NB4 (cell line): Measurements from ENCODE around the gene RICTOR.

Experiments
- DNase-seq: peaks from one replicate; pipeline ENCODE4 v3.0.0; 2010; ENCODE audit warnings: low read depth
- H3K4me3 ChIP-seq: one replicate; pipeline ENCODE4 v1.5.1; 2011; ENCODE audit warnings: mild to moderate bottlenecking, low read depth, low read length, moderate library complexity
- MYC ChIP-seq: IDR thresholded peaks from 2 replicates; pipeline ENCODE4 v1.6.1; 2011; ENCODE audit warnings: low read depth, low read length
- POLR2A ChIP-seq: IDR thresholded peaks from 2 replicates; pipeline ENCODE4 v1.6.1; 2011; ENCODE audit warnings: mild to moderate bottlenecking; ENCODE audit not compliant: insufficient read length; ENCODE audit errors: extremely low read depth
- TF ChIP-seq, protein P1 (sequence below): IDR thresholded peaks from 2 replicates; pipeline ENCODE4 v1.6.1; 2011; ENCODE audit warnings: low read depth, low read length
- TF ChIP-seq, protein P2 (sequence below): IDR thresholded peaks from one replicate; pipeline ENCODE4 v1.5.1; 2012; ENCODE audit warnings: low read depth, low read length

Gene RICTOR

DNA sequence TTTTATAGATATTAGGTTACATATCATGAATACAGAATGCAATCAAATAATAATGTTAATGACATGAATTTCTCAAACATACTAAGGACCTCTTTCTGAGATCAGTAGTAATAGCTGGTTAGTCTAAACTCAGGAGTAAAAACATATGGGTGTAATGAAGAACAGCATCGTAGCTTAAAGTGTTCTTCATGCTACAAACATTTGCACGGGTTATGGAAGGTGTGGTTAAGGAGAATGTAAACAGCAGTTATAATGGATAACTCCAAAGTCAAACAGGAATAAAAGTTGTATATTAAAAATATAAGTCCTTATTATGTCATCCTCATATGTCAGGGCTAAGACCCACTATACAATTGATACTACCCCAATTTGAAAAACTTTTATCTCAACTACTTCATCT, 112.5 kb downstream of the RICTOR start:
- no peak overlapping the region for H3K4me3 ChIP-seq
- TF ChIP-seq POLR2A (no peak), MYC (no peak)
- TF ChIP-seq, protein P1, sequence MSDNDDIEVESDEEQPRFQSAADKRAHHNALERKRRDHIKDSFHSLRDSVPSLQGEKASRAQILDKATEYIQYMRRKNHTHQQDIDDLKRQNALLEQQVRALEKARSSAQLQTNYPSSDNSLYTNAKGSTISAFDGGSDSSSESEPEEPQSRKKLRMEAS: no peak
- TF ChIP-seq, protein P2, sequence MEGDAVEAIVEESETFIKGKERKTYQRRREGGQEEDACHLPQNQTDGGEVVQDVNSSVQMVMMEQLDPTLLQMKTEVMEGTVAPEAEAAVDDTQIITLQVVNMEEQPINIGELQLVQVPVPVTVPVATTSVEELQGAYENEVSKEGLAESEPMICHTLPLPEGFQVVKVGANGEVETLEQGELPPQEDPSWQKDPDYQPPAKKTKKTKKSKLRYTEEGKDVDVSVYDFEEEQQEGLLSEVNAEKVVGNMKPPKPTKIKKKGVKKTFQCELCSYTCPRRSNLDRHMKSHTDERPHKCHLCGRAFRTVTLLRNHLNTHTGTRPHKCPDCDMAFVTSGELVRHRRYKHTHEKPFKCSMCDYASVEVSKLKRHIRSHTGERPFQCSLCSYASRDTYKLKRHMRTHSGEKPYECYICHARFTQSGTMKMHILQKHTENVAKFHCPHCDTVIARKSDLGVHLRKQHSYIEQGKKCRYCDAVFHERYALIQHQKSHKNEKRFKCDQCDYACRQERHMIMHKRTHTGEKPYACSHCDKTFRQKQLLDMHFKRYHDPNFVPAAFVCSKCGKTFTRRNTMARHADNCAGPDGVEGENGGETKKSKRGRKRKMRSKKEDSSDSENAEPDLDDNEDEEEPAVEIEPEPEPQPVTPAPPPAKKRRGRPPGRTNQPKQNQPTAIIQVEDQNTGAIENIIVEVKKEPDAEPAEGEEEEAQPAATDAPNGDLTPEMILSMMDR: no peak
- no peak for DNase-seq

DNA sequence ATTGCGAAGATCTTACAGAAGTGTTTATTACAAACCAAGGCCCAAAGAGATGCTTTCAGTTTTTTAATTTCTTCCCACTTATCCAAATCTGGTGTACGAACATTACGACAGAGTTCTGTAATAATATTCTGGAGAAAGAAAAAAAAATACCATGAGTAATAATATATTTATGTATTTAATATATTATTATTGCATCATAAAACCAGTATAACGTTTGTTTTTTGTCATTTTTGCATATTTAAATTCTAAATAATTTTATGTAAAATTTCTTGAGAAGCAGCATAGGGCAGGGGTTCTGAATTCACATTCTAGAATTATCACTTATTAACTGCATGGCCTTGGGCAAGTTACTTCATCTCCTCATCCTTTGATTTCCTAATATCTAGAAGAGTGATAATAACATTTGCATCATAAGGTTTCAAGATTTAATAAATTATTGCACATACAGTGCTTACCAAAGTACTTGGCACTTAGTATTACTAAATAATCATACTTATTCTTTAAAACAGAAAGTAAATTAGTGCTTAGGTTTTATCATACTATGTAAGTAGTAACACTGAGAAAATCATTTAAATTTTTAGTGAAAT, 120.7 kb downstream of the RICTOR start:
- no peak for DNase-seq
- H3K4me3 ChIP-seq: no peak overlapping the region
- TF ChIP-seq MYC (no peak), POLR2A (no peak)
- TF ChIP-seq, protein P1: no peak
- TF ChIP-seq, protein P2: no peak

GRCh38 chr5:38948501-38948900, 125.7 kb downstream of the RICTOR start:
- TF ChIP-seq, protein P1: no peak
- TF ChIP-seq, protein P2: no peak
- TF ChIP-seq MYC (no peak), POLR2A (no peak)
- no peak for DNase-seq
- H3K4me3 ChIP-seq: no peak overlapping the region

- no peak for DNase-seq
- TF ChIP-seq MYC (no peak), POLR2A (no peak)
- TF ChIP-seq, protein P2: no peak
- TF ChIP-seq, protein P1: no peak
- no peak overlapping the region for H3K4me3 ChIP-seq
Observed at GRCh38 chr5:38944282-38944681, 129.9 kb downstream of the RICTOR start.

DNA sequence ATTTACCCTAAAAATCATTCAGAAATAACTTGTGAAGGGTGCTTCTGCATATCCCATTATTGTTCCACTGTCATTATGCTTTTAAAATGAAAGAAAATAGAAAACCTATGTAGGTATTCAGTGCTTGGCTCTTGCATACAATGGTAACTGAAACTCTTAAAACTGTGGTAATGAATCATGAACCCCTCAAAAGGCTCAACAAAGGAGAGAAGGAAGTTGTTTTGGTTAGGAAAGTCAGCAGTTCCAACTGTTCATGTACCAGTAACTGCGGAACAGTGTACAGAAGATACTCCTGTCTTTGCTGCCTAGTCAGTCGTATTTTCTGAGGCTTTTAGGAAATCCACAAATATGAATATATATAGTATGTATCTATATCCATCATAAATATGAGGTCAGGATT, 132.3 kb downstream of the RICTOR start:
- no peak overlapping the region for H3K4me3 ChIP-seq
- TF ChIP-seq MYC (no peak), POLR2A (no peak)
- TF ChIP-seq, protein P1: no peak
- TF ChIP-seq, protein P2: no peak
- no peak for DNase-seq

- TF ChIP-seq, protein P2: no peak
- no peak for TF ChIP-seq POLR2A
- no peak for TF ChIP-seq MYC
- TF ChIP-seq, protein P1: no peak
- no peak overlapping the region for H3K4me3 ChIP-seq
- DNase-seq: no peak
Observed at GRCh38 chr5:38940230-38940858, 133.9 kb downstream of the RICTOR start.
